ENCODE results near the gene BDH1.

BDH1 gene

GRCh38 chr3:197547306-197548011 lies 8.3 kb downstream of the BDH1 start:
- DNase-seq = no peak

DNA sequence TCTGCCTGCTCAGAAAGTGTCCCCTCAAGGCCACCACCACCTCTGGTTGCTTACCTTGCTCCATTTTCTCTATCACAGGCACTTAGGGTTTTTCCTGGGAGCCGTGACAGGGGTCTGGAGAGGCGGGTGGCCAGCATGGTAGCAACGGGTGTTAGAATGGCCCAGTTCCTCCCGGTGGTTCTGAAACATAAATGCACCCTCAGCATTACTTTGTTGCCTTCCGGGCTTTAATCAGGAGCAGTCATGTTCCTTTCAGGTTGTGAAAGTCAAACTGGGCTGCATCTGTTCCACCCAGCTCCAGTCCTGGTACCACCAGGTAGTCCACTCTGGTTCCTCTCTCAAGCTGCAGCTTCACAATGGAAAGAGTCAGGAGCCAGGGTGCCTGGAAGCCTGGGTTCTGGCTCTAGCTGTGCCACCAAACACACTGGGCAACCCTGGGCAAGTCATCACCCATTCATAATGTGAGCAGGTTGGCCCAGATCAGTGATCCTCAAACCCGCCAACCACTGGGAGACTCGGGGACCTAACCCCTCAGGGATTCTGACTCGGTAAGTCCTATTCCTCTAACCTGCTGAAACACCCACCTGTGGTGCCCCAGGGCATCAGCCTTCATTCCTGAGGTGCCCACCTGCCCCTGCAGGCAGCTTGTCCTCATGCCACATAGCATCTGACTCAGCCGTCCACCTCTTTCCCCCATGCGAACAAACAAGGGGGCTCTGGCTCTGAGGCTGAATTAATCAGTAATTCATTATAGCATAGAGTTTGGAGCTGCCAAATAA lies 9.3 kb downstream of the BDH1 start:
- DNase-seq = no peak

- DNase-seq = no peak
Observed at GRCh38 chr3:197545571-197545970, 10.2 kb downstream of the BDH1 start.

- DNase-seq = no peak
Observed at GRCh38 chr3:197545101-197545500, 10.7 kb downstream of the BDH1 start.

- no peak for DNase-seq
Observed at GRCh38 chr3:197542741-197543454, 12.9 kb downstream of the BDH1 start.

DNA sequence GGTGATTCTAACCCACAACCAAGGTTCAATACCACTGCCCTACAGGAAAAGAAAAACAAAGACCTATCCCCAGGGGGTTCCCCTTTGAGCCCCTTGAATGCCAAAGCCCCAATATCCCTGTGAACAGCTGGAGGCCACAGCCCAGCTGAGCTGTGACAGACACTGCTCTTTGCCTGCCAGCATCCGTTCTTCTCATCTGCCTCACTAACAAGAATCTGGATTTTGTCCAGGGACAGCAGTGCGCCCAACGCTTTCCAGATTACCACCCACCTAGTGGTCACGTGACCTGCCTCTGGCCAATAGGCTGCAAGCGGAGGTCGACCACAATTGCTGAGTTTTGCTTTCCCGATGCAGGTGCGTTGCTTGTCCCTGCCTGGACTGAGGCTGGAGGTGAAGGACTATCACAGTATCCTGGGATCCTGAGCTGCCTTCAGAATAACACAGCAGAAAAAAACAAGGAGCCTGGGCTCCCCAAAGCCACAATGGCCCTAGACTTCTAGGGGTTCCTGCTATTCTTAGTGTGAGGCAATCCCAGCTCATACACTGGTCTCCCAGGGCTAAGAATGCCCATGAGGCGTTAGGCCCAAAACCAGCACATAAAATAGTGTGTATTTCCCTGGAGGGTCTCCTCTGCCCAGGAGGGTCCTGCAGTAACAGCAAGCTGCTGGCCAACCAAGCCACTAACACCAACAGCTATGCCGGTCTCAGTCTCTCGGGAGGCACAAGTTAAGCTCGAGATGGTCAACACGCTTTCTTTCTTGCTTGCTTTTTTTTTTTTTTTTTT lies 13.8 kb downstream of the BDH1 start:
- DNase-seq = peak; percentile 51

- DNase-seq = no peak
Observed at GRCh38 chr3:197540961-197541377, 14.8 kb downstream of the BDH1 start.

DNA sequence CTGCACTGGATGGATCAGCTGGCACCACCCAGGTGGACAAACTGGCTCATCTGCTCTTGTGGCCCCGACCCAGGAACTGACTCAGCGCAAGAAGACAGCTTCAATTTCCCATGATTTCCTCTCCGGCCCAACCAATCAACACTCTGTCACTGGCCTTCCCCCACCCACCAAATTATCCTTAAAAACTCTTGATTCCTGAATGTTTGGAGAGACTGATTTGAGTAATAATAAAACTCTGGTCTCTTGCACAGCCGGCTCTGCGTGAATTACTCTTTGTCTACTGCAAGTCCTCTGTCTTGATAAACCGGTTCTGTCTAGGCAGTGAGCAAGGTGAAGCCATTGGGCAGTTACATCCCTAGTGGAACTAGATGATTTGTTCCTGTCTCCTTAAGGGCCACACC lies 16.1 kb downstream of the BDH1 start:
- DNase-seq = peak; percentile 80

GRCh38 chr3:197533927-197534725 lies 21.6 kb downstream of the BDH1 start:
- DNase-seq = no peak

DNA sequence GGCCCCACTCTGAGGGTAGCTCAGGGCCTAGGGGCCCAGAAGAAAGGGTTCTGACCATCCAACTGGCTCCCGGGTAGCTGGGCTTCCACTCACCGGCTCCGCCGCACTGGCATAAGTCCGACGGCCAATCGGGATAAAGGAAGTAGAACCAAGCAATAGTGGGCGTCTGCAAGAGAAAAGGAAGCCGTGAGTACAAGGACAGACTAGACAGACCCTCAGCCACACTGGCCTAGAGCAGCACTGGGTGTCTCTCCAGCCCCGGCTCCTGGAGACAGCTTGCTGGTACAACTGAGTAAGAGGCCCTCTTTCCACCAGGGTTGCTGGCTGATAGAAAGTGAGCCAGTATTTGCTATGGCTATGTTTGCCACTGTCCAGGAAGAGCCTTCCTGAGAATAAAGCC lies 22.4 kb downstream of the BDH1 start:
- DNase-seq = no peak

DNA sequence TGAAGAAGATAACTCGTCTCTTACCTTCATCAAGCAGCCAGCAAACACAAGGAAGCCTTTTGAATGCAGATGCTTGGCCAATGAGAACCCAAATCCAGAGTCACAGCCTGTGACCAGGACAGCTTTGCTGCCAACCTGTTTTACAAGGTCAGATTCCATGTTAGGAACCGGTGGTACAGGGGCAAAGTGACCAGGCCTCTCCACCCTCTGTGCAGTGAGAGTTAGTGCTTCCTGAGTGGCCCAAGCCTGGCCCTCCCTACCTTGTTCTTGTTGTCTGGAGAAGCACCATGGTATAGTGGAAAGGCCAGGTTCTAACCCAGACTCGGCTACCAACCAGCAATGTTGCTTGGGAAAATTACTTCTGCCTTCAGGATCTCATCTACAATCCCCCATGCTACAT lies 23.4 kb downstream of the BDH1 start:
- no peak for DNase-seq

- DNase-seq = no peak
Observed at GRCh38 chr3:197528190-197528589, 27.6 kb downstream of the BDH1 start.

GRCh38 chr3:197527569-197527968 lies 28.2 kb downstream of the BDH1 start:
- DNase-seq = no peak

- DNase-seq = no peak
Observed at GRCh38 chr3:197525706-197526105, 30.1 kb downstream of the BDH1 start.

- no peak for DNase-seq
Observed at GRCh38 chr3:197524128-197524527, 31.6 kb downstream of the BDH1 start.

- no peak for DNase-seq
Observed at GRCh38 chr3:197523526-197523925, 32.2 kb downstream of the BDH1 start.

GRCh38 chr3:197522881-197523441 lies 32.8 kb downstream of the BDH1 start:
- no peak for DNase-seq

DNA sequence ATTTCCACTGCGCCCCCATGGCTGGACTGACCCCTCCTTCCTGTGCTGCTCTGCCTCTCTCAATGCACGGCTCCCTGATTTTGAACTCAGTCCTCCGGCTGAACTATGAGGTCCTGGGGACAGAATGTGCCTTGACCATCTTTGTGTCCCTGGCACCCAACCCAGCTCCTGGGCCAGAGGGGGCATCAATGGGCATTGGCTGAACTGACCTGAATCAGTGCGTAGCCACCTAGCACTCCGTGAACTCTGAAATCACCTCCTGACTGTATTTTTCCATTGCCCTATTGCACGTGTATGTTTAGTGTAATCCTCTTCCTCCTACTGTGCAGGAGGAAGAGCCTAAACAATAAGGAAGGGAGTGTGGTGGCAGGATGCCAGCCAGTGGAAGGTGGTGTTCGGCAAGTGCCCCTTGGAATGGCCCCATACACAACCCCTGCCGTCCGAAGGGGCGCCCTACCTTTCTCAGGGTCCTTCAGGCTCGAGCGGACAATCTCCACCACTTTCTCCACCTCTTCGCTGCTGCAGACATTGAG lies 33.5 kb downstream of the BDH1 start:
- no peak for DNase-seq

DNA sequence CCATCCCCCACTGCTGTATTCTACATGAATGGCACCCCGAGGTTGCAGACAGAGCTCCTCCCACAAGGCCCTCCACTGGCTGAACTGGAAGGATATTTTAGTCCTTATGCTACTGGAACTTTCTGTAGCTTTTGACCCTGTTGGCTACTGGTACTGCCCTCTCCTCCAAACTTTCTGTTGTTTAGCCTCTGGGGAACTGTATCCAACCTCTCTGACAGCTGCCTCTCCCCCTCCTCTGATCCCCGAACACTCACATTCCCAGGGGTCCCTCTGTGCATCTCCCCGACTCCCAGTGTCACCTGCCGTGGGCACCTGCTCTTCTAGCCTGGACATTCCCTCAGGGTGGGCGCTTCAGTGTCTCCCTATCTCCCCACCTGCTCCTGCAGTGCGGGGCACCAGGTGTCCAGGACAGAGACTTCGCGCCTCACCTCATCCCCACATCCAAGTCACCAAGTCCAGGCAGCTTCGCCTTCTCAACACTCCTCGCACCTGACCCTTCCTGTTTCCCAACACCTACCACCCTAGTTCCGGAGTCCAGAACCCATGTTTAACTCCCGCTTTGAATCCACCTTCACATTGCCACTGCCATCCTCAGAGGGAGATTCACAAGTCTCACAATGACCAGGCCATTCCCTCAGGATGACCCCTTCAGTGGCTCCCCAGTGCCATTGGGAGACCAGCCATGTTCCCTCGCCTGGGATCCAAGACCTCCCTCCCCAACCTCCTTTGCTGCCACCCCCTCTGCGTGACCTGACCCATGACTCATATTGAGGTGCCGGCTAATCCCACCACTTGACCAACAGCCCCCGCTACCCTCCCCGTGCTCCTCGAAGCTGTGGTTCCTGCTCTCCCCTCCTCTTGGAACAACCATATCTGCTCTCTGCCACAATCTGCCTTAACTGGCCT lies 34.2 kb downstream of the BDH1 start:
- DNase-seq = no peak

Data from NCI-H1048 (cell line).